ENCODE results near the gene CHST10.
"Not testable (repeated sequence)": the region's sequence is repeated elsewhere in the genome, so short reads cannot be mapped to it uniquely, and the experiment has no call there.

The CHST10 gene, protein sequence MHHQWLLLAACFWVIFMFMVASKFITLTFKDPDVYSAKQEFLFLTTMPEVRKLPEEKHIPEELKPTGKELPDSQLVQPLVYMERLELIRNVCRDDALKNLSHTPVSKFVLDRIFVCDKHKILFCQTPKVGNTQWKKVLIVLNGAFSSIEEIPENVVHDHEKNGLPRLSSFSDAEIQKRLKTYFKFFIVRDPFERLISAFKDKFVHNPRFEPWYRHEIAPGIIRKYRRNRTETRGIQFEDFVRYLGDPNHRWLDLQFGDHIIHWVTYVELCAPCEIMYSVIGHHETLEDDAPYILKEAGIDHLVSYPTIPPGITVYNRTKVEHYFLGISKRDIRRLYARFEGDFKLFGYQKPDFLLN

GRCh38 chr2:100416935-100417710 lies at the start of gene CHST10:
TSS of gene CHST10 (minus strand) at chr2:100417668. CDS start at chr2:100406675, 10,993 bp downstream.
- DNase-seq: peak; percentile 53

DNA sequence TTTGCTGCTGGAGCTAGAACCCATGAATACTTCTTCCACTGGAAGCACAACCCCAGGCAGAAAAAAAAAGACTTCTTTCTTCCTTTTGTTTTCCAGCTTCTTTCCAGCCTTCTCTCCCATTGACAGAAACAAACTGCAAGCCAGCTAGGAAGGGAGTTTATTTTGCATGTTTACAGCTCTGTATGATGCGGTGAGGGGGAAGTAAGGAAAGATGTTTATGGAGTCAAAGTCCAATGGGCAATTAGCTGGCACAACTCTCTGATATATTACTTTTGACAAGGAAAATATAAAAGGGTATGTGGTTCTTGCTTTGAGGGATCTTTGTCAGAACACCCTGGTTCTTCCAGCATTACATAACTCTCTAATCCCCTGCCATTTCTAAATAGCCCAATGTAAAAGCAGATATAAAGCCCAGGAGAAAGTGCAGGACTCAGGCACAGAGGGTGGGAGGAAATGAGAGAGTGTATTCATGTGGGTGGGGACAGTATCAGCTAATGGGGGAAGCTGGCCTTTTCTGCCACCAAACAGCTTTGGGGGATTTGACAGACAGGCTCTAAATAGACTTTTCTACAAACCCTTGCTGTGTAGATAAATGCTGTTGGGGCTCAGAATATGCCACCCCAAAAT lies 43.5 kb upstream of the CHST10 start:
- DNase-seq: no peak

DNA sequence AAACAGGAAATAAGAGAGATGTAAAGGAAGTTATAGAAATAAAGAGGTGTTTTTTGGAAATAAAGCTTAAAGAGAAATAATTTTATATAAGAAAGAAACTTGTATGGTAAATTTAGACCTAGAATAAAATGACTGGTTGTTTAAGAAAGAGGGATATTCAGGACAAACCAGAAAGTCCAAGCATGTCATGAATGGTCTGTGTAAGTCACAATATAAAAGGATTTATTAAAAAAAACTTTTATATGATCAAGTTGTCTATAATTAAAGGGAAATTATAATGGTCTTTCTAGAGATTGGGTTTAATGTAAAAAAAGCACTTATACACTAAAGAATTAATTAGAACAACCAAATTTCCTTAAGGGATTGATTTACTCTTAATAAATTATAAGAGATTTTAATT lies 38.9 kb upstream of the CHST10 start:
- not testable (repeated sequence) for DNase-seq

- DNase-seq: no peak
These were observed 36.4 kb upstream of the CHST10 start for GRCh38 chr2:100453853-100454252.

DNA sequence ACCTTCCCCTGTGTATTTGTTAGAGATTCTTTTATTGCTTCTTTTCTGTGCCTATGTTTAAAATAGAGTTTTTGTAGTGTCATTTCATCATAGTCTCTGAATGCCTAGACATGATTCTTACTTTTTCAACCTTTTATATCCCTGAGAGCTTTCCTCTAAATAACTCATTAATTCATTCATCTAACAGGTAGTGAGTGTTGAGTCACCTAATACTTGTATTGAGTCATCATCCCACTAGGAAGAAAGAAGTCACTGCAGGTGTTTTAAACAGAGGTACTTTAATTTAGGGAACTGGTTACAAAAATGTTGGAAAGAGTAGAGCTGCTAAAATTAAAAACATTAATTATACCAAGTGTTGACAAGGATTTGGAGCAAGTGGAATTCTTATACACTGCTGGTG lies 34.3 kb upstream of the CHST10 start:
- no peak for DNase-seq

DNA sequence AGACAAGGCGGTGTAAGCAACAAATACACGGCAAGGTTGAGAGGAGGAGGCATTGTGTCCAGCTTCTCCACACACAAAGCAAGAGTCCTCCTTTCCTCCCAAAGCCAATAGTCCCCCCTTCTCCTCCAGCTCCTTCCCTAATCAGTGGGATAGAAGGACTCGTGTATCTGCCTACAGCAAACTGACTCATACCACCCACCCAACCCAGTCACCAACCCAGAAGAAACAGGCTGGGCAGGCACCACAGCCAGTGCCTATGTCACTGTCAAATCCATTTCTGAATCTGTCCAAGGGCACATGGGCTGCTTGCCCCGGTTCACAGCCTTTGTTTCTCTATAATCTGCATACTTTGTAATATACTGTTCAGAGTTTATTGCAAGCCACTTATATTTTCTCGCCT lies 33.6 kb upstream of the CHST10 start:
- no peak for DNase-seq

DNA sequence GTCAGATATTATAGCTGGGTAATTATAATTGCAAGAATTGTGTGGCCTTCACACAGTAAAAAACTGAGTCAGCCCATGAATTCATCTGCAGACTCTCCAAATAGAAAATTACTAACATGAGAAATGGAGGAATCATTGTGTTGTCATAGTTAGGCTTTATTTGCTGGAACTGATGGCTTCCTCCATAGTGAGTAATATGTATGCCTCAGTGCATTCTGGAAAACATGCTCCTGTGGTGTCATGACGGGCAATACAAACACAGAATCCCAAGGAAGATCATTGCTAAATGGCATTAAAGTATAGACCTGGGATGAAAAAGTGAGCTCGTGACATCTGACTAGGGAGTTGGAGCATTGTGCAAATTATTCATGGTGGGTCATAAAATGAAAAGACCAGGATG lies 29.2 kb upstream of the CHST10 start:
- no peak for DNase-seq

DNA sequence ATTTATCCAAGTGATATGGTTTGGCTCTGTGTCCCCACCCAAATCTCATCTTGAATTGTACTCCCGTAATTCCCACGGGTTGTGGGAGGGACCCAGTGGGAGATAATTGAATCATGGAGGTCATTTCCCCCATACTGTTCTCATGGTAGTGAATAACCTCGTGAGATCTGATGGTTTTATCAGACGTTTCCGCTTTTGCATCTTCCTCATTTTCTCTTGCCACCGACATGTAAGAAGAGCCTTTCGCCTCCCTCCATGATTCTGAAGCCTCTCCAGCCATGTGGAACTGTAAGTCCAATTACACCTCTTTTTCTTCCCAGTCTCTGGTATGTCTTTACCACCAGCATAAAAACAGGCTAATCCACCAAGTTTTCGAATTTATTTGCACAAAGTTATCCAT lies 20.3 kb upstream of the CHST10 start:
- DNase-seq: no peak

DNA sequence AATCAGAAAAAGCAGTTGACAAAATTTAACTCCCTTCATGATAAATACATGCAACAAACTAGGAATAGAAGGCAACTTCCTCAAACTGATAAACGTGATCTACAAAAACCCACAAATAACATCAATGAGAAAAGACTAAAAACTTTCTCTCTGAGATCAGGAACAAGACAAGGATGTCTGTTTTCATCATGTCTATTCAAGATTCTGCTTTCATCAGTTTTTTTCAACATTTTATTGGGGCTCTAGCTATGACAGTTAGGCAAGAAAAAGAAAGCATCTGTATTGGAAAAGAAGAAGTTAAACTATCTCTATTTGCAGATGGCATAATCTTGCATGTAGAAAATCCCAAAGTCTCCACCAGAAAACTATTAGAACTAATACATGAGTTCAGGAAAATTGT lies 12.3 kb upstream of the CHST10 start:
- DNase-seq: no peak

DNA sequence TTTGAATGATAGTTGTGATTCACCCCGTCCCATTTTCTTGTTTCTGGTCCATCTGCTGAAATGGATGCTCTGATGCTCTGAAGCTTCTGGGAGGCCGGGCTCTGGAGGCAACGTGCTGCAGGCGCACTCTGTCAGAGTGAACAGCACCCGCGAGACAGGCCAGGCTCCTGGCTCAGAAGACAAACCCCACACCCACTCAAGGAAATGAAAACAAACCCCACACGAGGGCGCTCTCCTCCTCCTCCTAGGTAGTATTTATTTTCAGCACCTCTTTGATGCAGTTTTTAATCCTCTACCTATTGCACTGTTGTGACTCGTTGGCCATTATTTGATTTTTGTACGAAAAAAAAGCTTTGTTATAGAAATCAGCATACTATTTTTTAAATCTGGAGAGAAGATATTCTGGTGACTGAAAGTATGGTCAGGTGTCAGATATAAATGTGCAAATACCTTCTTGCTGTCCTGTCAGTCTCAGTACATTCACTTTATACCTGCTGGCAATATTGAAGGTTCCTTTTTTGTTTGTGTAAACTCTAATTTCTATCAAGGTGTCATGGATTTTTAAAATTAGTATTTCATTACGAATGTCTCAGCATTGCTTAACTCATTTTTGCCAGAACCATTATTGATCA lies 10.3 kb upstream of the CHST10 start:
- DNase-seq: no peak

- DNase-seq: no peak
These were observed 9.6 kb upstream of the CHST10 start for GRCh38 chr2:100427111-100427510.

DNA sequence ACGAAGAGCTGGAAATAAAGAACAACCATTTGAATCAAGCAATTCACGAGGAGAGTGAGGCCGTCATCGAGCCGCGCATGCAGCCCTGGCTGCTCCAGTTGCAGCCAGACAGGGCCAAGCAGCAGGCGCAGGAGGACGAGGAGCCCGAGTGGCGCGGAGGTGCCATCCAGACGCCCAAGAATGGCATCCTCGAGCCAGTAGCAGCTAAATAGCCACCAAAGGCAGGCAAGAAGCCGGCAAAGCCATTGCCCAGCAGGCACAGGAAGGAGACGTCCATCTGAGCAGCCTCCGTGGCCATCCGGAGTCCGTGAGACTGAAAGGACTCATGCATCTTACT lies 8.9 kb upstream of the CHST10 start:
- no peak for DNase-seq

- DNase-seq: no peak
These were observed 8.3 kb upstream of the CHST10 start for GRCh38 chr2:100425573-100426383.

DNA sequence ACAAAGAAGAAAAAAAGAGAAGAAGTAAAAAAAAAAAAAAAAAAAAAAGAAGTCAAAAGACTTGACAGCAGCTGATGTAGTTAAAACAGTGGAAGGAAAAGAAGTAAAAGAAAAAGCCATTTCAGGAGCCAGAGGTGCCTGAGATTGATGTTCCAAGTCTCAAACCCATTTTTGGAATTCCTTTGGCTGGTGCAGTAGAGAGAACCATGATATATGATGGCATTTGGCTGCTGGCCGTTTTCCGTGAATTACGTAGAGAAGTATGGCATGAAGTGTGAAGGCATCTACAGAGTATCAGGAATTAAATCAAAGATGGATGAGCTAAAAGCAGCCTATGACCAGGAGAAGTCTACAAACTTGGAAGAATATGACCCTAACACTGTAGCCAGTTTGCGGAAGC lies 7.6 kb upstream of the CHST10 start:
- no peak for DNase-seq

DNA sequence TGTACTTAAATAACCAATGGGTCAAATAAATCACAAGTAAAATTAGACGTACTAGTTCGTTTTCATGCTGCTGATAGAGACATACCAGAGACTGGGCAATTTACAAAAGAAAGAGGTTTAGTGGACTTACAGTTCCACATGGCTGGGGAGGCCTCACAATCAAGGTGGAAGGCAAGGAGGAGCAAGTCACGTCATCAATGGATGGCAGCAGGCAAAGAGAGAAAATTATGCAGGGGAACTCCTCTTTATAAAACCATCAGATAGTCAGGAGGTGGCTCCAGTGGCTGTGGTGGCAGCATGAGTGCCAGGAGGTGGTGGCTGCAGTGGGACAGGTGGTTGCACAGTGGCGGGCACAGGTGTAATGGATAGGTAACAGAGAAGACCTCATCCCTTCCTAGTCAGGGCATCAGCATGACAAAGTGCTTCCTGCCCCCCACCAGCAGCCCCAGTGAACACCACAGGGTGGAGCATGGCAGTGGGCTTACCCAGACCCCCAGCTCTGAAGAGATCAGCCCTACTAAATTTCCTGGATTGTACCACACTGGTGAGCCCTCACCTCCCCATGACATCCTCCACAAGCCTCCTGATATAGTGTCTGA lies 6.9 kb upstream of the CHST10 start:
- no peak for DNase-seq

GRCh38 chr2:100423631-100424030 lies 6.2 kb upstream of the CHST10 start:
- no peak for DNase-seq

- no peak for DNase-seq
These were observed 5.0 kb upstream of the CHST10 start for GRCh38 chr2:100422320-100423055.

- no peak for DNase-seq
These were observed 2.4 kb upstream of the CHST10 start for GRCh38 chr2:100419915-100420314.

DNA sequence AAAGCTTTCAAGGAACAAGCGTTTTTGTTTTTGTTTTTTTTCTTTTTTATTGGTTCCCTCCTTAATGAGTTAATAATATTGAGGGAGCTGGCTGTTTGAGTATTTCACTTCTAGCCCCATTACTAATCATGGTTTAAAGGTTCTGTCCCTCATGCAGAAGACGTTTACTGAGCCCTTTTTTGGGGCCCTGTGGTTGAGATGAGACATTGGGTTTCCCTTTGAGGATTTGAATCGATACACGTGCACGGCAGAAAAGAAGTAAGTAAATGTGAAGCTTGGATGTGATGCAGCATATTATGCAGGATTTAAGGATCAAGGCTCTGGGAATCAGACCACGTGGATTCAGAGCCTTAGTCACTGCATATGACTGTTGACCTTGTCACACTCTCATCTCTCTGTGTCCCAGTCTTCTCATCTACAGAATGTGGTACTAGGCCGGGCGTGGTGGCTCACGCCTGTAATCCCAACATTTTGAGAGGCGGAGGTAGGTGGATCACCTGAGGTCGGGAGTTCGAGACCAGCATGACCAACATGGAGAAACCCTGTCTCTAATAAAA lies 1.0 kb upstream of the CHST10 start:
- DNase-seq: no peak

DNA sequence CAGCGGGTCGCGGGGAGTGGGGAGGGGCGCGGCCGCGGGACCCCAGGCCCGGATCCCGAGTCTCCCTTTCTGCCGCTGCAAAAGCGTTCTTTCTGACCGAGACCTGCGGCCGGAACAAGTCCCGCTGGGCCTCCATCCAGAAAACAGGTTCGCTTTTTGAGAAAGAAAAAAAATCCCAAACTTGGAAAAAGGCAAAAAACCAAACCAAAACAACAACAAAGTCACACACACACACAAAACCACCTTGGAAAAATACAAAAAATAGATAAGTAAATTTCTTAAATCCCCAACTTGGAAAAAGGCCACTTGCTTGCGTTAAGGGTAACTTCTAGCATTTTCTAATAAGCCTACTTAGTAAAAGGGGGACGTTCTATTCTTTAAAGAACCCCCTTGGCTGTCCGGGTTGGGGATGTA lies 250 bp upstream of the CHST10 start:
- no peak for DNase-seq

DNA sequence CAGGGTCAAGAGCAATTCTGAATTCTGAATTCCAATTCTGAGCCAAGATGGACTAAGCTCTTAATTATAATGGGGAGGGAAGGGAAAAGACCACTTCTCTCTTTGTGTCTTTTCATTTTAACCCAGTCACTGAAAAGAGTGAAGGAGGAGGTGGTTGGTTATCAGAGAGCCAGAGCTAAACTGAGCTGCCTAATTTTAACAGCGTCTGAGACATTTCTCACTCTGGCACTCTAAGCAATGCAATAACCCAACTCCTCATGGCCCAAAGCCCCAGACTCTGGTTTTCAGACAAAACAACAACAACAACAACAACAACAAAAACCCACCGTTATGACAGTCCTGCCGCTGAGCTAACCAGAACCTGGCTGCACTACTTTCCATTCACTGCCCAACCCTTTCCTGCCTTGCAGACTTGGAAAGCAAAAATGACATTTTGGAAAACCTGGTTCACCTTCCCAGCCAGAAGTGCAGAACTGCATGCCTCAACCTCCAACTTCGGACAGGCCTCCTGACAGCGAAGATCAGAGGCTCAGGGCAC lies 1.0 kb downstream of the CHST10 start:
- no peak for DNase-seq

All from NCI-H510A (cell line).